ENCODE measurements around the gene PTPRT.
"Not testable (repeated sequence)": the region's sequence is repeated elsewhere in the genome, so short reads cannot be mapped to it uniquely, and the experiment has no call there.

PTPRT gene

GRCh38 chr20:42901689-42902440 lies 287.8 kb downstream of the PTPRT start:
- DNase-seq, result no peak

- not testable (repeated sequence) for DNase-seq
Measured at GRCh38 chr20:42900764-42901163, 288.9 kb downstream of the PTPRT start.

- no peak for DNase-seq
Measured at GRCh38 chr20:42895020-42895419, 294.7 kb downstream of the PTPRT start.

- no peak for DNase-seq
Measured at GRCh38 chr20:42894483-42894882, 295.2 kb downstream of the PTPRT start.

- DNase-seq, result no peak
Measured at GRCh38 chr20:42889517-42889916, 300.2 kb downstream of the PTPRT start.

- no peak for DNase-seq
Measured at GRCh38 chr20:42887281-42887680, 302.4 kb downstream of the PTPRT start.

- DNase-seq, result no peak
Measured at GRCh38 chr20:42886801-42887200, 302.9 kb downstream of the PTPRT start.

- DNase-seq, result no peak
Measured at GRCh38 chr20:42886046-42886445, 303.7 kb downstream of the PTPRT start.

- DNase-seq, result no peak
Measured at GRCh38 chr20:42875581-42875980, 314.1 kb downstream of the PTPRT start.

- DNase-seq, result no peak
Measured at GRCh38 chr20:42873259-42873658, 316.4 kb downstream of the PTPRT start.

- DNase-seq, result no peak
Measured at GRCh38 chr20:42864116-42864515, 325.6 kb downstream of the PTPRT start.

- DNase-seq, result no peak
Measured at GRCh38 chr20:42862446-42862845, 327.3 kb downstream of the PTPRT start.

- DNase-seq, result no peak
Measured at GRCh38 chr20:42857446-42857845, 332.3 kb downstream of the PTPRT start.

- DNase-seq, result no peak
Measured at GRCh38 chr20:42855896-42856295, 333.8 kb downstream of the PTPRT start.

- no peak for DNase-seq
Measured at GRCh38 chr20:42852691-42853090, 337.0 kb downstream of the PTPRT start.

- no peak for DNase-seq
Measured at GRCh38 chr20:42846784-42847490, 342.8 kb downstream of the PTPRT start.

- DNase-seq, result no peak
Measured at GRCh38 chr20:42844751-42845150, 345.0 kb downstream of the PTPRT start.

GRCh38 chr20:42837456-42837855 lies 352.2 kb downstream of the PTPRT start:
- DNase-seq, result no peak

- DNase-seq, result no peak
Measured at GRCh38 chr20:42836339-42836738, 353.4 kb downstream of the PTPRT start.

GRCh38 chr20:42807876-42808275 lies 381.8 kb downstream of the PTPRT start:
- DNase-seq, result no peak

GRCh38 chr20:42795111-42795695 lies 394.5 kb downstream of the PTPRT start:
- DNase-seq, result no peak

GRCh38 chr20:42792052-42792451 lies 397.7 kb downstream of the PTPRT start:
- no peak for DNase-seq

GRCh38 chr20:42790111-42790510 lies 399.6 kb downstream of the PTPRT start:
- no peak for DNase-seq

GRCh38 chr20:42788707-42789106 lies 401.0 kb downstream of the PTPRT start:
- no peak for DNase-seq

Data from CD4-positive, alpha-beta T cell treated with Interferon alpha-2 for 1 hour (primary cell).